GM10248 (cell line): ENCODE measurements around the gene DLK1.

Experiments used
- CTCF ChIA-PET: fragments of 300-600 bp; sonication (Branson Sonifier 250); formaldehyde crosslinking; extraction: SDS; loops from one replicate; lab custom pipeline; 2021; ENCODE audit warnings: antibody characterized with exemption; lab: Yijun Ruan, JAX
- POLR2A ChIA-PET: fragments of 350-650 bp; sonication (Branson Sonifier 250); formaldehyde crosslinking; extraction: SDS; loops from one replicate; lab custom pipeline; 2020; ENCODE audit warnings: antibody characterized with exemption; lab: Yijun Ruan, JAX
- DNase-seq: peaks from one replicate; pipeline ENCODE4 v3.0.0; 2012; ENCODE audit errors: extremely low spot score
- CTCF ChIP-seq: IDR thresholded peaks from 2 replicates; pipeline ENCODE4 v1.5.1; 2012; ENCODE audit warnings: mild to moderate bottlenecking, low read depth; ENCODE audit errors: extremely low read depth, missing control alignments, control extremely low read depth

The DLK1 gene

GRCh38 chr14:100771121-100771800 lies 44.6 kb downstream of the DLK1 start:
- ChIA-PET CTCF (no interaction called here), POLR2A (no interaction called here)

GRCh38 chr14:100772607-100773165 lies 46.0 kb downstream of the DLK1 start:
- TF ChIP-seq CTCF, result no peak
- DNase-seq, result no peak
- CTCF ChIA-PET, result no interaction called here
- POLR2A ChIA-PET, result interaction anchor here (0.6 kb wide), 1 partner anchor 51 kb away, joined by 3 read pairs; no protein-coding TSS in a partner anchor

More at GRCh38 chr14:100771121-100771800, 44.6 kb downstream of the DLK1 start:
- no peak for TF ChIP-seq CTCF
- no peak for DNase-seq

GRCh38 chr14:100773331-100774163 lies 46.9 kb downstream of the DLK1 start:
- no peak for DNase-seq
- no peak for TF ChIP-seq CTCF
- POLR2A ChIA-PET, result interaction anchor here (0.6 kb wide), 1 partner anchor 52 kb away, joined by 3 read pairs; no protein-coding TSS in a partner anchor
- CTCF ChIA-PET, result no interaction called here

GRCh38 chr14:100774164-100774537 lies 47.5 kb downstream of the DLK1 start:
- TF ChIP-seq CTCF, result no peak
- ChIA-PET POLR2A (no interaction called here), CTCF (no interaction called here)

GRCh38 chr14:100775351-100775830 lies 48.7 kb downstream of the DLK1 start:
- DNase-seq, result no peak
- ChIA-PET POLR2A (no interaction called here), CTCF (no interaction called here)
- TF ChIP-seq CTCF, result no peak

More at GRCh38 chr14:100774164-100774537, 47.5 kb downstream of the DLK1 start:
- no peak for DNase-seq

GRCh38 chr14:100775831-100776591 lies 49.3 kb downstream of the DLK1 start:
- POLR2A ChIA-PET, result no interaction called here

More at GRCh38 chr14:100775831-100776591, 49.3 kb downstream of the DLK1 start:
- TF ChIP-seq CTCF, result no peak
- no peak for DNase-seq
- CTCF ChIA-PET, result no interaction called here
